Endothelial cell of umbilical vein (primary cell): ENCODE data around the gene TAAR8. TPM values are rescaled to one million over a fixed set of nuclear protein-coding genes. Genes with fewer than 3 reads are reported as not detected.
A peak's percentile ranks its signal among the peaks of the same experiment; 100 is the strongest.

Source experiments
- BruUV-seq: library from RNA; stranded (reverse); fragments of 400-500 nt; replicated peaks from 2 replicates; lab custom pipeline; 2021; lab: Mats Ljungman, UMichigan
- CTCF ChIA-PET: fragments of 300-600, 350-600 bp; sonication (Branson Sonifier 250); formaldehyde crosslinking; loops from one replicate; lab custom pipeline; 2021; ENCODE audit warnings: antibody characterized with exemption, inconsistent platforms; lab: Charles Lee
- POLR2A ChIA-PET: fragments of 300-600, 350-600 bp; sonication (Branson Sonifier 250); formaldehyde crosslinking; loops from one replicate; lab custom pipeline; 2021; ENCODE audit warnings: antibody characterized with exemption, inconsistent platforms; lab: Charles Lee
- DNase-seq: peaks from one replicate; pipeline ENCODE4 v3.0.0-alpha.2; 2011; ENCODE audit warnings: low read depth, low spot score
- FAIRE-seq: peaks from 2 replicates; lab custom pipeline; 2011; peaks lifted over from hg19 to GRCh38; lab: Jason Lieb, UNC
- H2AFZ ChIP-seq: 2 replicates; pipeline ENCODE4 v1.6.0; 2012; ENCODE audit warnings: low read depth, low read length, control low read depth, inconsistent platforms
- H3K27ac ChIP-seq: 2 replicates; pipeline ENCODE4 v1.5.1; 2011; ENCODE audit warnings: low read depth, mild to moderate bottlenecking, control low read depth, low read length, moderate library complexity; ENCODE audit not compliant: insufficient read depth
- H3K27me3 ChIP-seq, 2 experiments: 2 replicates each; pipeline versions ENCODE4 v1.6.0 to v1.6.1; 2011; ENCODE audit warnings: low read length in 2 of 2, mixed read lengths in 1 of 2; ENCODE audit not compliant: control insufficient read depth in 2 of 2, insufficient read depth in 2 of 2
- H3K36me3 ChIP-seq, 2 experiments: 2 replicates in 1 of 2; 3 replicates in 1 of 2; pipeline ENCODE4 v1.5.1; 2011; ENCODE audit warnings: low read length in 2 of 2, mild to moderate bottlenecking in 1 of 2, moderate library complexity in 1 of 2; ENCODE audit not compliant: control insufficient read depth in 2 of 2, insufficient read depth in 2 of 2; ENCODE audit errors: extremely low read depth in 1 of 2
- H3K4me1 ChIP-seq: 3 replicates; pipeline ENCODE4 v1.5.1; 2011; ENCODE audit warnings: mild to moderate bottlenecking, low read length; ENCODE audit not compliant: control insufficient read depth, insufficient read depth; ENCODE audit errors: extremely low read depth
- H3K4me2 ChIP-seq: 2 replicates; pipeline ENCODE4 v1.6.1; 2011; ENCODE audit warnings: low read length, control low read depth, mixed read lengths; ENCODE audit not compliant: insufficient read depth
- H3K4me3 ChIP-seq, 3 experiments: fragments of 200-600 bp in 1 of 3; sonication (generic), shearing (Covaris generic) in 1 of 3; replicated peaks in 1 of 3; 2 replicates each; pipeline ENCODE4 v1.5.1; 2011 to 2016; ENCODE audit warnings: control low read depth in 3 of 3, low read length in 3 of 3, mild to moderate bottlenecking in 2 of 3, inconsistent platforms in 1 of 3, low read depth in 1 of 3, moderate library complexity in 1 of 3; ENCODE audit not compliant: insufficient read depth in 1 of 3
- H3K79me2 ChIP-seq: 2 replicates; pipeline ENCODE4 v1.6.0; 2012; ENCODE audit warnings: low read length, inconsistent platforms; ENCODE audit not compliant: control insufficient read depth, insufficient read depth
- H3K9ac ChIP-seq: replicated peaks from 2 replicates; pipeline ENCODE3; 2011; ENCODE audit warnings: low read length, control low read depth; ENCODE audit not compliant: insufficient read depth; ENCODE audit errors: extremely low read depth
- H3K9me1 ChIP-seq: replicated peaks from 3 replicates; pipeline ENCODE4 v1.6.0; 2011; ENCODE audit warnings: mild to moderate bottlenecking, low read length; ENCODE audit not compliant: control insufficient read depth, insufficient read depth; ENCODE audit errors: extremely low read depth
- H3K9me3 ChIP-seq: replicated peaks from 2 replicates; pipeline ENCODE4 v1.5.1; 2012; ENCODE audit warnings: low read length, inconsistent platforms; ENCODE audit not compliant: control insufficient read depth, insufficient read depth
- H4K20me1 ChIP-seq: replicated peaks from 2 replicates; pipeline ENCODE3; 2011; ENCODE audit warnings: mild to moderate bottlenecking, low read length; ENCODE audit not compliant: control insufficient read depth, insufficient read depth; ENCODE audit errors: extremely low read depth
- EZH2 ChIP-seq: IDR thresholded peaks from 2 replicates; pipeline ENCODE4 v1.6.1; 2012; ENCODE audit warnings: borderline replicate concordance, low read depth, mild to moderate bottlenecking, moderate library complexity, low read length, inconsistent platforms; ENCODE audit not compliant: severe bottlenecking
- FOS ChIP-seq: IDR thresholded peaks from 2 replicates; pipeline ENCODE4 v1.6.1; 2011; ENCODE audit warnings: mild to moderate bottlenecking, low read length, moderate library complexity, borderline replicate concordance; ENCODE audit not compliant: insufficient read depth
- GATA2 ChIP-seq: IDR thresholded peaks from 2 replicates; pipeline ENCODE4 v1.7.0; 2011; ENCODE audit warnings: low read depth, mild to moderate bottlenecking, moderate library complexity, mixed read lengths, low read length; ENCODE audit not compliant: insufficient read length, insufficient read depth
- JUN ChIP-seq: IDR thresholded peaks from 2 replicates; pipeline ENCODE4 v1.6.1; 2011; ENCODE audit warnings: borderline replicate concordance, low read depth; ENCODE audit not compliant: insufficient read length, insufficient read depth
- MYC ChIP-seq: IDR thresholded peaks from one replicate; pipeline ENCODE4 v1.6.1; 2011; ENCODE audit warnings: mild to moderate bottlenecking, low read depth, low read length
- POLR2A ChIP-seq: IDR thresholded peaks from 2 replicates; pipeline ENCODE4 v1.6.1; 2012; ENCODE audit warnings: low read depth, mild to moderate bottlenecking, control low read depth, low read length
- POLR2AphosphoS5 ChIP-seq: IDR thresholded peaks from 2 replicates; pipeline ENCODE4 v1.6.1; 2012; ENCODE audit warnings: low read depth, mild to moderate bottlenecking, control low read depth, low read length, moderate library complexity; ENCODE audit not compliant: insufficient read depth
- dilution Hi-C: fragments of 300-500 bp; cut with MboI; formaldehyde crosslinking; loops from one replicate; pipeline ENCODE4 v1.15.0; 2019; ENCODE audit warnings: low sequenced_read_pairs; ENCODE audit not compliant: extremely low pct_ligation_motif_present
- intact Hi-C: fragments of 100-400 bp; cut with micrococcal nuclease; formaldehyde crosslinking; loops from one replicate; pipeline ENCODE4 v1.10.0; 2022
- polyA plus RNA-seq, 4 experiments: library from polyadenylated mRNA; depleted of rRNA in 3 of 4; stranded (reverse) in 3 of 4; unstranded in 1 of 4; fragments of >200 nt; gene quantifications; 2 replicates each; pipeline versions ENCODE4 v1.2.1 to v1.2.3, GENCODE V29; 2011 to 2012; ENCODE audit warnings: missing spikeins in 1 of 4
- total RNA-seq: library from RNA; stranded (reverse); gene quantifications from 2 replicates; pipeline ENCODE4 v1.2.3, GENCODE V29; 2021
- TF ChIP-seq, protein P1 (sequence below): IDR thresholded peaks from 2 replicates; pipeline ENCODE4 v1.6.1; 2011; ENCODE audit not compliant: insufficient read depth, insufficient read length
- TF ChIP-seq, protein P2 (sequence below), 2 donors: IDR thresholded peaks; 1 replicate in 1 of 2; 2 replicates in 1 of 2; pipeline ENCODE4 v1.5.1; 2011; ENCODE audit warnings: low read length in 2 of 2, mild to moderate bottlenecking in 2 of 2, moderate library complexity in 2 of 2, control low read depth in 1 of 2, inconsistent platforms in 1 of 2, low read depth in 1 of 2; ENCODE audit not compliant: insufficient read depth in 1 of 2; ENCODE audit errors: extremely low read depth in 1 of 2

The TAAR8 gene
- total and polyA plus RNA-seq, 2 donors (not counting 3 experiments of a cell fraction or from before 2014, with no cell fraction given): not detected

DNA sequence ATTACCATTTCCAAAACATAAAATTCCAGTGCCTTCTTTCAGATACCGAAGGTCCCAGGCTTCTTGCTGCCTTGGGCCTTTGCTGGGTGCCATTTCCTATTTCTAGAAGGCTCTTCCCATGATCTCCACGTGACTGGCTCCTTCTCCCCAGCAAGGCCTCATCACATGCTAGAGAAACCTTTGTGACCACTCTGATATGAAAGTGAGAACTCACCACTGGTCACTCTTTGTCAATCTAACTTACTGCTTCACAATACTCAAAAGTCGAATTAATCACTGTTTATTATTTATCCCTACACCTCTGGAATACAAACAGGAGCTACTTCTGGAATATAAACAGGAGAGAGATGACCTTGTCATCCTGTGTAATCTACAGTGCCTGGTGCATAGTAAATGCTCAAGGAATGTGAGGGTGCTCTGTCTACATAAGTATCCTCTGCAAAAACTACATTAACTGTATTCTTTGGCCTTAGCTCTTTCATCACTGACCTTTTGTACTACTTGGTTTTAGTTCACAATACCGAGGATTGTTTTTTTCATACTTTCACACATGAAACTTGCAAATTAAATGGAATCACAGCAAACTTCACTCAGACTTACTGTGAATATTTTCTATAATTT, 41.2 kb upstream of the TAAR8 start:
- H3K27me3 ChIP-seq: peaks cover 6 to 21% of the 10 kb centered on the region in 2 experiments
- no TSS peak for BruUV-seq
- H2AFZ ChIP-seq: no peak overlapping the region
- no peak for TF ChIP-seq EZH2
- TF ChIP-seq POLR2AphosphoS5: no peak
- TF ChIP-seq, protein P1, sequence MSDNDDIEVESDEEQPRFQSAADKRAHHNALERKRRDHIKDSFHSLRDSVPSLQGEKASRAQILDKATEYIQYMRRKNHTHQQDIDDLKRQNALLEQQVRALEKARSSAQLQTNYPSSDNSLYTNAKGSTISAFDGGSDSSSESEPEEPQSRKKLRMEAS: no peak
- TF ChIP-seq GATA2: no peak
- no peak for TF ChIP-seq FOS
- no peak for TF ChIP-seq JUN
- TF ChIP-seq, protein P2, sequence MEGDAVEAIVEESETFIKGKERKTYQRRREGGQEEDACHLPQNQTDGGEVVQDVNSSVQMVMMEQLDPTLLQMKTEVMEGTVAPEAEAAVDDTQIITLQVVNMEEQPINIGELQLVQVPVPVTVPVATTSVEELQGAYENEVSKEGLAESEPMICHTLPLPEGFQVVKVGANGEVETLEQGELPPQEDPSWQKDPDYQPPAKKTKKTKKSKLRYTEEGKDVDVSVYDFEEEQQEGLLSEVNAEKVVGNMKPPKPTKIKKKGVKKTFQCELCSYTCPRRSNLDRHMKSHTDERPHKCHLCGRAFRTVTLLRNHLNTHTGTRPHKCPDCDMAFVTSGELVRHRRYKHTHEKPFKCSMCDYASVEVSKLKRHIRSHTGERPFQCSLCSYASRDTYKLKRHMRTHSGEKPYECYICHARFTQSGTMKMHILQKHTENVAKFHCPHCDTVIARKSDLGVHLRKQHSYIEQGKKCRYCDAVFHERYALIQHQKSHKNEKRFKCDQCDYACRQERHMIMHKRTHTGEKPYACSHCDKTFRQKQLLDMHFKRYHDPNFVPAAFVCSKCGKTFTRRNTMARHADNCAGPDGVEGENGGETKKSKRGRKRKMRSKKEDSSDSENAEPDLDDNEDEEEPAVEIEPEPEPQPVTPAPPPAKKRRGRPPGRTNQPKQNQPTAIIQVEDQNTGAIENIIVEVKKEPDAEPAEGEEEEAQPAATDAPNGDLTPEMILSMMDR (IDR thresholded peaks at IDR 0.05; ENCODE audit: extremely low read depth in 1 of 2, insufficient read depth in 1 of 2, low read depth in 1 of 2, low read length in 2 of 2): no peak
- TF ChIP-seq POLR2A: no peak
- no peak for TF ChIP-seq MYC
- POLR2A ChIA-PET: interaction anchor here (0.6 kb wide), 1 partner anchor 287 kb away, joined by 6 read pairs; the partner anchor contains the start of gene SLC18B1
- no peaks in the 10 kb centered on the region for H4K20me1 ChIP-seq
- CTCF ChIA-PET: interaction anchor here (1.0 kb wide), 1 partner anchor 15 kb away, joined by 3 read pairs; no protein-coding TSS in a partner anchor
- no peaks in the 10 kb centered on the region for H3K9me1 ChIP-seq
- intact Hi-C loops: loop anchor here (5.0 kb wide), 1 partner anchor 301 kb away; the partner anchor contains the start of gene RPS12
- peaks cover 26% of the 10 kb centered on the region for H3K4me1 ChIP-seq
- H3K4me2 ChIP-seq: peak overlapping the region; percentile 100
- peak overlapping the region; percentile 21 for H3K27ac ChIP-seq
- no peak for FAIRE-seq
- H3K36me3 ChIP-seq: peaks cover 0 to 3% of the 10 kb centered on the region in 2 experiments
- peak overlapping the region; percentile 23 to 99 (median 98) for H3K4me3 ChIP-seq
- H3K9ac ChIP-seq: peak overlapping the region; percentile 90
- dilution Hi-C loops: no loop called here
- peaks cover 62% of the 10 kb centered on the region for H3K79me2 ChIP-seq
- H3K9me3 ChIP-seq: no peaks in the 10 kb centered on the region
- peak; percentile 38 for DNase-seq
